HG02678 (cell line): Measurements from ENCODE around the gene MORN1.

ENCODE experiments used
- ATAC-seq: cut with Tn5 transposase; IDR thresholded peaks from one replicate; pipeline ENCODE4 v1.9.1; 2021; ENCODE audit warnings: mild to moderate bottlenecking, moderate library complexity; ENCODE audit not compliant: unreplicated experiment

Gene MORN1

DNA sequence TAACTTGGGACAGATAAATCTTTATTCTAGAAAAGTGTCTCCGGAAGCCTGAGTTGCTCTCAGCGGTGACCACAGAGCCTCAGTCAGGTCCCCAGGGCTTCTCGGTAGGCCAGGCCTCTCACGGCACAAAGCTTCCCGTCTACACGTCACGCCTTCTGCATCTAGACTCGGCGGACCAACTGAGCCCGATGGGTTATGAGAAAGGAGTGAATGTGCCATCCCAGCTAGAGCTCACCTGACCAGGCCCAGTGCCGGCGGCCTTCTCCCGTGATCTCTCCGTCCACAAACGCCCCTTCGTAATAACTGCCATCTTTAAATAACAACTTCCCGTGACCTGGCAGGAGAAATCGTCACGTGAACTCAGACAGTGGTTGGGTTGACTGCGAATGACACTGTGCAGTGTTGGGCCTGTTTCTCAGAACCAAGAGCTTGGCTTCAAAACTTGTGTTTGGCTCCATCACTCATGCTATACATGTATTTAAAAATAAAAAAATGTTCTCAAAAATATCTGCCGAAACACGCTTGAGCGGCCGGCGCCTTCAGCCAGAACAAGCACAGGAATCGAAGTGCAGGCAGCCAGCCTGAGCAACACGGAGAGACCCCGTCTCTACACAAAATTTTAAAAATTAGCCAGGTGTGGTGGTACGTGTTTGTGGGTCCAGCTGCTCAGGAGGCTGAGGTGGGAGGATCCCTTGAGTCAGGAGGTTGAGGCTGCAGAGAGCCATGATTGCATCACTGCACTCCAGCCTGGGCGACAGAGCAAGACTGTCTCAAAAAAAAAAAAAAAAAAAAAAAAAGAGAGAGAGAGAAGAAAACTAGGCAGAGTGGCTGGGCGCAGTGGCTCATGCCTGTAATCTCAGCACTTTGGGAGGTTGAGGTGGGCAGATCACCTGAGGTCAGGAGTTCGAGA is 3.1 kb downstream of the MORN1 start:
- no peak for ATAC-seq

- no peak for ATAC-seq
Measured at GRCh38 chr1:2386636-2387611, 4.4 kb downstream of the MORN1 start.

DNA sequence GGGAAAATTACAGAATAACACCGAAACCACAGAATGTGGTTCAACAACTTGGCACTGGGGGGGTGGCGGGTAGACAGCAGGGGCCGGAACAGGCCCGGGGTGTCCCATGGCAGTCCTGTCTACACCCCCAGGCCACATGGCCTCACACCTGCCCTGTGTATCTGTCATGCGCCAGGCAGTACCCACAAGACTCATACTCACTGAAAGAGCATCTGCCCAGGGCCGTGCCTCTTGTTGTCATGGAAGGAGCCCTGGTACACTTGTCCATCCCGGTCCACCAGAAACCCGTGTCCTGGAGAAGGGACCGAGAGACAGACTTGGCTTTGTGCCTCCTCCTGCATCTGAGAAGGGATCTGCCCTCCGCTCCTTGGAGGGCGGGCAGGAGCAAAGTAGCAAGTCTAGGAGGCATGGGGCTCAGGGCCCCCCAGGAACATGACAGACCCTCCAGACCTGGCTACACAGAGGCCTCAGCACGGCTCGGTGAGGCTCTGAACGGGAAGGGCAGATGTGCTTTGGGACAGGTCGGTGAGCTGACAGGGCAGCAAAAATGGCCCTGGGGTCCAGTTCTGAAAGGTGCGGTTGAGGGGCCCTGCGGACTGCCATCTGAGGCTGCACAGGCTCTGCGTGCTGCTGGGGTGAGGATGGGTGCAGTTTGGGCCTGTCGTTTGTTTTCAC is 5.6 kb downstream of the MORN1 start:
- ATAC-seq = no peak

- no peak for ATAC-seq
Measured at GRCh38 chr1:2384941-2385481, 6.3 kb downstream of the MORN1 start.

DNA sequence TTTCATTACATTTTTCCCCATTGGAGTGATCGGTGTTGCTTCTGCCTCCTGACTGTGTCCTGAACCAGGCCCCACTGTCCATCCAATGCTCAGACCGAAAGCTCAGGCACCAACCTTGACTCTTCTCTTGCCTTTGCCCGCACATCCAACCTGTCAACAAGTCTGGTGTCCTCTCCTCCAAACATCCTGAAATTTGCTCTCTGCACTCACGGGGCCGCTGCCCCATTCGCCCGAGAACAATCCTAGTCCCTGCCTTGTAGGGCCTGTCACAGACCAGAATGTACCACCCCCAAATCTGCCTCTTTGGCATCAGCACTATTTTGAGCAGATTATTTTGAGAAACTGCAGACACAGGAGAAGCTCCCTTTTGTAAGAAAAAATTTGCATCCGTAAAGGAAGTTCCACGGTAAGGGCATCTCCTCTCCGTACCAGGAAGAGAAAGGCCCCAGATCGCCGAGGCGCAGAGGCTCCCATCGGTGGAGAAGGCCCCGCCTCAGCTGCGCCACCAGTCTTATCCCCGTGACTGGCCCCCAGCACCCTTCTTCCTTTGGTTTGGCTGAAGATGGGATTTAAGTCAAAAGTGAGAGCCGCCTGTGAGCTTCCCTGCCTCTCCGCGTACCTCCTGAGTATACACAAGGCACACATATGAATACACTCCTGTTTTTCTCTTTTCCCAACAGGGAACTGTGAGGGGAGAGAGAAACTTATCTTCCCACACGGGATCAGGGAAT is 7.1 kb downstream of the MORN1 start:
- no peak for ATAC-seq

- ATAC-seq = no peak
Measured at GRCh38 chr1:2383576-2383975, 7.8 kb downstream of the MORN1 start.

GRCh38 chr1:2382621-2383361 is 8.6 kb downstream of the MORN1 start:
- ATAC-seq = no peak

- ATAC-seq = no peak
Measured at GRCh38 chr1:2381741-2382620, 9.4 kb downstream of the MORN1 start.

- no peak for ATAC-seq
Measured at GRCh38 chr1:2380816-2381591, 10.3 kb downstream of the MORN1 start.

- no peak for ATAC-seq
Measured at GRCh38 chr1:2379733-2380404, 11.5 kb downstream of the MORN1 start.

DNA sequence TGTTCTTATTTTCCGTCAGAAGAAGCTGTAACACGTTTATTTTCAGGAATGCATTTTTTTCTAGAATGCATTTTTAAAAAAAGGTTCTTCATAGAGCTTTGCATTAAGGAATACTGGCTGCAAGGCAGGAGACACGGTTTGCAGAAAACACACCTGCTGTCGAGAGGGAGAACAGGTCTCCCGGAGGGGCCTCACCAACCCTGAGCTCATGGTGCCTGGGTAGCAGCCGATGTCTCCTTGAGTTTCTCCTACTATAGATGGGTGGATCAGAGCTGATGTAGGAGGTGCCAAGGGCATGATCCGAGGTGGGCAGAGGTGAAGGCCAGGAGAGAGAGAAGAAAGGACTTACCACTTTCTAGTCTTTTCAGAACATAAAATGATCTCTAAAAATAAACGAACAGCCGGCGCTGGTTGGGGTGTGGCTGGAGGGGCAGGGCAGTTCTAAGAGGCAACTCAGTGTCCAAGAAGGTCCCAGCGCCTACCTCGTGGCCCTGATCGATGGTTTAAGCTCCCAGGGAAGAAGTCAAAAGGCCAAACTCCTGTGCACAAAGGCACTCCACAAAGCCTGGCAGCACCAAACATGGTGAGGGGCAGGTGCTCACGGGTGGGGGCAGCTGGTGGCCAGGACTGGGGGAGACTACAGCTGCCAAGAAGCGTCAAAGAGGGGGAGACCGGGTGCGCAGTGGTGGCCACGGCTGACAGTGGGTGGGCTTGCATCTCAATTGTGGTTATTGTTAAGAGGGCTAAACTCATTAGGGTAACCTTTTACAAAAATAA is 12.2 kb downstream of the MORN1 start:
- ATAC-seq = no peak

DNA sequence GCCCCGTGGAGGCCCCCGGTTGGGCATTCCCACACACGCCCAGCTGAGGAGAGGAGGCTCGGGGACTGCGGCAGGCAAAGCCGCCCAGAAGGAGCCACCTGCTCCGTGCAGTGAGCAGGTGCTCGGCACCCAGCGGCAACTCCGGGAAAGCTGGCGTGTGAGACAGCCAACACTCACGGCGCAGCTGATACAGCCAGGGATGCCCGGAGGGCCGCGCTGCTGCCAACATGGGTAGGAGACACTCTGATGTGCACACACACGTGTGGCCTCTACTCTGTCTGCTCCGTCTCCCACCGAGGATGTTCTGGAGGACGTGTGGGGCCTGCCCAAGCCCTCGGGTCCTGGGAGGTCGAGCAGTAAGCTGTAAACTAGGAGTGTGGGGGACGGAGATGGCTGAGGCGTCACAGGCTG is 12.9 kb downstream of the MORN1 start:
- ATAC-seq = no peak

DNA sequence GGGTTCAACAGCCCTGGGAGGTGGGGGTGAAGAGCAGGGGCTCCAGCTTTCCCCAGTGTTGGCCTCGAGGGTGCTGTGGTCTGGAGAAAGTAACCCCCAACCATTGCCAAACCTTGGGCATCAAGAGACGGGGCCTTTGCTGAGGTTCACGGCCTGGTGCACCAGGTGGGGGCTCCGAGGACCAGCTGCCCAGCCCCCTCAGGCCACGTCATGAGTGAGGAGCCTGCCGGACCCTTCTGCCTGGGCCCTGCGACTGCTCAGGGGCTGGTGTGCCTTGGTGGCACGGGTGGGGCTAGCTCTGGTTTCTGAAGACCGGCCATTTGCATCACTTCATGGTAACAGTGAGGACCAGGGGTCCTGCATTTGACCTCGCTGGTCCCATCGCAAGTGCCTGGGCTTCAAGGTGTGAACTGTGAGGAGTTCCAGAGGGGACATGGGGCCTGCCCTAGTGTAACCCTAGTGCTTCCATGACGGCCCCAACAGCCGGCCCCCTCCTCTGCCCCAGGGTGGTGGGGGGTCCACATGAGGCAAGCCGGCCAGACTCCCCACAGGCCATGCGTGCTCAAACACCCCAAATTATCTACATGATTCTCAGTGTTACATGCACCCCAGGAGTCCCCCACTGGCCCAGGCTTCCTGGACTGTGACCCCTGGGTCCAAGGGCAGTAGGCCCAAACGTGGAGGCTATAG is 13.5 kb downstream of the MORN1 start:
- no peak for ATAC-seq

GRCh38 chr1:2376931-2377672 is 14.3 kb downstream of the MORN1 start:
- ATAC-seq = no peak

DNA sequence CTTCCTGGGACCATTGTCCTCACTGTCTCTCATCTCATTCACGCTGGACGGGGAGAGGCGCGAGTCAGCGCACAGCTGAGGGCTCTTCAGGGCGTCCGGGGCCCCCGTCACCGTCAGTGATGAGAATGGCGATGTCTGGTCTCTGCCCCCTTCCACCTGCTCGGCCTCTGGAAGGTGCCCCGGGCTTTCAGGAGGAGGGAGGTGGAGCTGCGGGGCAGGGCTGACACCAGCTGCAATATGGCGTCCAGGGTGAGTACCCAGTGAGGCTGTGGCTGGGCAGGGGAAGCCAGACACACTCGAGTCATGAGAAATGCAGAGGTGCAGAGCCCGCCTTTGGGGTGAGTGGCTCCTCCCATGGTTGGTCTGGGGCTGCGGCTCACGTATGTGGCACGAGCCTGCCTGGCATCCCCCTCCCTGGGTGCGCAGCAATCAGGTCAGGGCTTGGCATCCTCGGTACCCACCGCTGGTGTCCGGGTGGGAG is 15.1 kb downstream of the MORN1 start:
- ATAC-seq = no peak
